SU-DHL-6 (cell line): ENCODE measurements around the gene ZNF446.

Source experiments
- EZH2phosphoT487 ChIP-seq: fragments of 200-600 bp; sonication (generic), shearing (Covaris generic); conservative IDR thresholded peaks from 2 replicates; pipeline ENCODE4 v1.6.1; 2018; ENCODE audit warnings: mild to moderate bottlenecking, antibody characterized with exemption, low read length, moderate library complexity, mixed read lengths
- TF ChIP-seq, protein P1 (sequence below): fragments of 200-600 bp; sonication (generic); IDR thresholded peaks from one replicate; pipeline ENCODE4 v1.5.1; 2017; ENCODE audit warnings: antibody characterized with exemption, mild to moderate bottlenecking, low read length, moderate library complexity; ENCODE audit not compliant: insufficient read depth, poor library complexity, severe bottlenecking

DNA sequence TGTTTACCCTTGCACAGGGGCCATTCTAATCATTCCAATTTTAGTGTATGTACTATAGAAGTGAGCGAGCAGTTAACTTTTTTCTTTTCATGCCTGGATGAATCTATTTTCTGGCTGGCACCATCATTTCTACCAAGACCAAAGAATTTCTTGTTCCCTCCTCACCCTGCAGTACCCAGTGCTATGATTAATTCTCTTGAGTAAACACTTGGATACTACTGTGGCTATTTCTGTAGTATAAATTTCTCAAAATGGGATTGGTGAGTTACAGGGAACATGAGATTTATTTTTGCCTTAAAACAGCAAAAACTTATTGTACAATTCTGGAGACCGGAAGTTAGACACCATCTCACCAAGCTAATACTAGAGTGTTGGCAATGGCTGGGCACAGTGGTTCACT is 7.6 kb downstream of the ZNF446 start:
- TF ChIP-seq, protein P1, sequence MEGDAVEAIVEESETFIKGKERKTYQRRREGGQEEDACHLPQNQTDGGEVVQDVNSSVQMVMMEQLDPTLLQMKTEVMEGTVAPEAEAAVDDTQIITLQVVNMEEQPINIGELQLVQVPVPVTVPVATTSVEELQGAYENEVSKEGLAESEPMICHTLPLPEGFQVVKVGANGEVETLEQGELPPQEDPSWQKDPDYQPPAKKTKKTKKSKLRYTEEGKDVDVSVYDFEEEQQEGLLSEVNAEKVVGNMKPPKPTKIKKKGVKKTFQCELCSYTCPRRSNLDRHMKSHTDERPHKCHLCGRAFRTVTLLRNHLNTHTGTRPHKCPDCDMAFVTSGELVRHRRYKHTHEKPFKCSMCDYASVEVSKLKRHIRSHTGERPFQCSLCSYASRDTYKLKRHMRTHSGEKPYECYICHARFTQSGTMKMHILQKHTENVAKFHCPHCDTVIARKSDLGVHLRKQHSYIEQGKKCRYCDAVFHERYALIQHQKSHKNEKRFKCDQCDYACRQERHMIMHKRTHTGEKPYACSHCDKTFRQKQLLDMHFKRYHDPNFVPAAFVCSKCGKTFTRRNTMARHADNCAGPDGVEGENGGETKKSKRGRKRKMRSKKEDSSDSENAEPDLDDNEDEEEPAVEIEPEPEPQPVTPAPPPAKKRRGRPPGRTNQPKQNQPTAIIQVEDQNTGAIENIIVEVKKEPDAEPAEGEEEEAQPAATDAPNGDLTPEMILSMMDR: no peak
- TF ChIP-seq EZH2phosphoT487: no peak
